B cell (primary cell): ENCODE measurements around the gene SEMA3A.

Experiments
- CTCF ChIP-seq: fragments of 200-600 bp; IDR thresholded peaks from one replicate; pipeline ENCODE4 v1.8.0; 2022; ENCODE audit warnings: antibody characterized with exemption, mild to moderate bottlenecking
- EZH2 ChIP-seq: IDR thresholded peaks from 2 replicates; pipeline ENCODE4 v1.6.1; 2012; ENCODE audit warnings: borderline replicate concordance, low read depth, mild to moderate bottlenecking, moderate library complexity, low read length; ENCODE audit not compliant: insufficient read depth, poor library complexity, severe bottlenecking

- TF ChIP-seq CTCF (no peak), EZH2 (no peak)
Measured at GRCh38 chr7:84175461-84175860, 19.1 kb downstream of the SEMA3A start.
